H1 (cell line): ENCODE results near the gene H1-8. TPM values are rescaled to one million over a fixed set of nuclear protein-coding genes. Genes with fewer than 3 reads are reported as not detected.

Experiments used
- CTCF ChIA-PET: fragments of 300-600 bp; sonication (Branson Sonifier 250); formaldehyde crosslinking; loops from one replicate; lab custom pipeline; 2021; ENCODE audit not compliant: partially characterized antibody; lab: Charles Lee
- POLR2A ChIA-PET: fragments of 300-600 bp; sonication (Branson Sonifier 250); formaldehyde crosslinking; loops from one replicate; lab custom pipeline; 2021; ENCODE audit warnings: inconsistent platforms; ENCODE audit not compliant: partially characterized antibody; lab: Charles Lee
- DNase-seq, 2 experiments: peaks; one replicate each; pipeline versions ENCODE4 v3.0.0 to v3.0.0-alpha.2; 2010 to 2022; ENCODE audit warnings: low spot score in 2 of 2, low read depth in 1 of 2, mixed read lengths in 1 of 2
- FAIRE-seq: peaks from 2 replicates; lab custom pipeline; 2011; peaks lifted over from hg19 to GRCh38; lab: Jason Lieb, UNC
- H2AFZ ChIP-seq: 2 replicates; pipeline ENCODE4 v1.8.1; 2012; ENCODE audit warnings: low read length, inconsistent platforms
- H2AK5ac ChIP-seq: 2 replicates; pipeline ENCODE4 v1.6.1; 2013; ENCODE audit warnings: low read depth, low read length
- H2BK120ac ChIP-seq: replicated peaks from 2 replicates; pipeline ENCODE3; 2013; ENCODE audit warnings: low read depth, low read length, inconsistent platforms
- H2BK12ac ChIP-seq: 2 replicates; pipeline ENCODE4 v1.6.1; 2013; ENCODE audit warnings: low read depth, low read length
- H2BK15ac ChIP-seq: 2 replicates; pipeline ENCODE4 v1.6.1; 2013; ENCODE audit warnings: low read length
- H2BK20ac ChIP-seq: 2 replicates; pipeline ENCODE4 v1.6.1; 2013; ENCODE audit warnings: low read length
- H2BK5ac ChIP-seq: 2 replicates; pipeline ENCODE4 v1.6.1; 2013; ENCODE audit warnings: low read depth, low read length
- H3K14ac ChIP-seq: 2 replicates; pipeline ENCODE4 v1.6.1; 2013; ENCODE audit warnings: inconsistent platforms; ENCODE audit not compliant: insufficient read length
- H3K18ac ChIP-seq: 2 replicates; pipeline ENCODE4 v1.6.1; 2013; ENCODE audit warnings: low read length; ENCODE audit errors: extremely low read depth
- H3K23ac ChIP-seq: 2 replicates; pipeline ENCODE4 v1.6.1; 2013; ENCODE audit warnings: inconsistent platforms; ENCODE audit not compliant: insufficient read length
- H3K23me2 ChIP-seq: 2 replicates; pipeline ENCODE4 v1.6.1; 2013; ENCODE audit warnings: low read depth, low read length
- H3K27ac ChIP-seq: 2 replicates; pipeline ENCODE4 v1.6.1; 2011; ENCODE audit warnings: low read depth, low read length, inconsistent platforms
- H3K27me3 ChIP-seq, 4 experiments: replicated peaks in 1 of 4; 1 replicate in 1 of 4; 2 replicates in 3 of 4; pipeline versions ENCODE4 v1.6.1 to v1.8.1; 2011 to 2013; ENCODE audit warnings: low read length in 3 of 4, mild to moderate bottlenecking in 3 of 4, inconsistent platforms in 2 of 4, mixed read lengths in 2 of 4, moderate library complexity in 1 of 4; ENCODE audit not compliant: control insufficient read depth in 3 of 4, insufficient read depth in 3 of 4; ENCODE audit errors: extremely low read depth in 1 of 4
- H3K36me3 ChIP-seq, 4 experiments: 2 replicates each; pipeline versions ENCODE4 v1.6.1 to v1.8.1; 2011 to 2013; ENCODE audit warnings: mild to moderate bottlenecking in 4 of 4, low read length in 3 of 4, moderate library complexity in 2 of 4, control low read depth in 1 of 4, inconsistent platforms in 1 of 4; ENCODE audit not compliant: insufficient read depth in 4 of 4, control insufficient read depth in 2 of 4
- H3K4ac ChIP-seq: replicated peaks from 2 replicates; pipeline ENCODE3; 2013; ENCODE audit warnings: low read length, low read depth, mixed read lengths, inconsistent platforms; ENCODE audit not compliant: insufficient read length
- H3K4me1 ChIP-seq, 4 experiments: replicated peaks in 1 of 4; 1 replicate in 1 of 4; 2 replicates in 3 of 4; pipeline versions ENCODE4 v1.6.1 to v1.8.1; 2011 to 2013; ENCODE audit warnings: low read length in 3 of 4, inconsistent platforms in 2 of 4, mixed read lengths in 1 of 4; ENCODE audit not compliant: insufficient read depth in 4 of 4, control insufficient read depth in 3 of 4
- H3K4me2 ChIP-seq, 2 experiments: 2 replicates each; pipeline versions ENCODE4 v1.6.1 to v1.8.1; 2011 to 2013; ENCODE audit warnings: low read depth in 2 of 2, low read length in 2 of 2, control low read depth in 1 of 2, inconsistent platforms in 1 of 2, mild to moderate bottlenecking in 1 of 2; ENCODE audit not compliant: insufficient read depth in 1 of 2
- H3K4me3 ChIP-seq, 4 experiments: fragments of 200-600, 300-600 bp in 1 of 4; sonication (generic), shearing (Covaris generic), sonication (Bioruptor Twin) in 1 of 4; 2 replicates each; pipeline versions ENCODE4 v1.5.1 to v1.8.1; 2011 to 2016; ENCODE audit warnings: low read length in 4 of 4, low read depth in 3 of 4, control low read depth in 2 of 4, inconsistent platforms in 2 of 4, mild to moderate bottlenecking in 2 of 4, mixed read lengths in 1 of 4, moderate library complexity in 1 of 4; ENCODE audit not compliant: insufficient read depth in 2 of 4; ENCODE audit errors: extremely low read depth in 1 of 4
- H3K56ac ChIP-seq: replicated peaks from 2 replicates; pipeline ENCODE3; 2013; ENCODE audit warnings: low read depth, mild to moderate bottlenecking, mixed read lengths, low read length, inconsistent platforms; ENCODE audit not compliant: insufficient read length
- H3K79me1 ChIP-seq: 2 replicates; pipeline ENCODE4 v1.6.1; 2013; ENCODE audit warnings: low read depth, low read length, control low read depth
- H3K79me2 ChIP-seq, 2 experiments: 2 replicates each; pipeline versions ENCODE4 v1.6.1 to v1.8.1; 2012 to 2013; ENCODE audit warnings: low read length in 2 of 2, mild to moderate bottlenecking in 2 of 2, inconsistent platforms in 1 of 2; ENCODE audit not compliant: insufficient read depth in 2 of 2, control insufficient read depth in 1 of 2
- H3K9ac ChIP-seq, 4 experiments: replicated peaks in 1 of 4; 1 replicate in 1 of 4; 2 replicates in 3 of 4; pipeline versions ENCODE4 v1.6.1 to v1.8.1; 2011 to 2013; ENCODE audit warnings: low read depth in 3 of 4, low read length in 3 of 4, control low read depth in 2 of 4, mild to moderate bottlenecking in 2 of 4, moderate library complexity in 2 of 4, inconsistent platforms in 1 of 4; ENCODE audit errors: extremely low read depth in 1 of 4
- H3K9me3 ChIP-seq, 2 experiments: 2 replicates each; pipeline versions ENCODE4 v1.6.1 to v1.8.1; 2012 to 2013; ENCODE audit warnings: mild to moderate bottlenecking in 2 of 2, moderate library complexity in 2 of 2, control low read depth in 1 of 2, inconsistent platforms in 1 of 2, low read depth in 1 of 2, low read length in 1 of 2, mixed read lengths in 1 of 2; ENCODE audit not compliant: insufficient read depth in 2 of 2
- H4K20me1 ChIP-seq, 2 experiments: replicated peaks in 1 of 2; 2 replicates each; pipeline versions ENCODE3 to v1.8.1; 2011 to 2013; ENCODE audit warnings: inconsistent platforms in 2 of 2, low read length in 2 of 2, mild to moderate bottlenecking in 1 of 2; ENCODE audit not compliant: insufficient read depth in 2 of 2, control insufficient read depth in 1 of 2
- H4K5ac ChIP-seq: 2 replicates; pipeline ENCODE4 v1.6.1; 2013; ENCODE audit warnings: low read length, low read depth, mixed read lengths, inconsistent platforms; ENCODE audit not compliant: insufficient read length
- H4K8ac ChIP-seq: 2 replicates; pipeline ENCODE4 v1.8.0; 2013; ENCODE audit warnings: mild to moderate bottlenecking, moderate library complexity, low read length, inconsistent platforms; ENCODE audit not compliant: insufficient read depth; ENCODE audit errors: extremely low read depth
- H4K91ac ChIP-seq: replicated peaks from 2 replicates; pipeline ENCODE3; 2013; ENCODE audit warnings: low read length, mixed read lengths, inconsistent platforms; ENCODE audit not compliant: insufficient read length
- BRCA1 ChIP-seq: IDR thresholded peaks from 2 replicates; pipeline ENCODE4 v1.6.1; 2012; ENCODE audit warnings: low read depth, low read length, improper control_type of control experiment
- CBX8 ChIP-seq: fragments of 300-800, 300-1000 bp; sonication (generic); IDR thresholded peaks from 2 replicates; pipeline ENCODE4 v1.7.1; 2016; ENCODE audit warnings: low read depth, low read length, borderline replicate concordance
- CEBPB ChIP-seq: IDR thresholded peaks from 2 replicates; pipeline ENCODE4 v1.6.1; 2012; ENCODE audit warnings: low read depth, low read length
- FOSL1 ChIP-seq: IDR thresholded peaks from 2 replicates; pipeline ENCODE4 v1.6.1; 2011; ENCODE audit warnings: mild to moderate bottlenecking, low read depth, low read length, moderate library complexity; ENCODE audit not compliant: insufficient read depth
- KDM1A ChIP-seq: fragments of 200-600, 300-600 bp; sonication (generic); IDR thresholded peaks from 2 replicates; pipeline ENCODE4 v1.7.1; 2016; ENCODE audit warnings: mild to moderate bottlenecking, low read length, borderline replicate concordance
- NANOG ChIP-seq: IDR thresholded peaks from 2 replicates; pipeline ENCODE4 v1.6.1; 2011; ENCODE audit warnings: low read length, low read depth, mild to moderate bottlenecking, inconsistent platforms; ENCODE audit not compliant: insufficient read depth, poor library complexity, severe bottlenecking
- SIN3A ChIP-seq, 2 experiments: IDR thresholded peaks in 1 of 2; conservative IDR thresholded peaks in 1 of 2; 2 replicates each; pipeline ENCODE4 v1.6.1; 2011 to 2012; ENCODE audit warnings: low read length in 2 of 2, improper control_type of control experiment in 1 of 2, low read depth in 1 of 2, mild to moderate bottlenecking in 1 of 2
- TAF1 ChIP-seq: IDR thresholded peaks from 2 replicates; pipeline ENCODE4 v1.6.1; 2011; ENCODE audit warnings: mild to moderate bottlenecking, low read depth, low read length
- TBP ChIP-seq: IDR thresholded peaks from 2 replicates; pipeline ENCODE4 v1.6.1; 2011; ENCODE audit warnings: low read depth, low read length, improper control_type of control experiment
- ZNF274 ChIP-seq: IDR thresholded peaks from 2 replicates; pipeline ENCODE4 v1.7.0; 2012; ENCODE audit warnings: low read length, borderline replicate concordance; ENCODE audit errors: extremely low read depth
- WGBS, 2 experiments: shearing (Covaris generic) in 1 of 2; methylation state at CpG; one replicate each; pipeline versions ENCODE4 v1.1.6 to v1.1.7; 2013 to 2015; ENCODE audit warnings: low lambda C conversion rate in 2 of 2, mixed read lengths in 2 of 2, inconsistent platforms in 1 of 2, low coverage in 1 of 2, missing lambda C conversion rate in 1 of 2; ENCODE audit not compliant: insufficient replicate concordance in 2 of 2, insufficient coverage in 1 of 2, insufficient read length in 1 of 2; ENCODE audit errors: extremely low coverage in 1 of 2, missing lambda C conversion rate in 1 of 2; 5-methylcytosine and 5-hydroxymethylcytosine counted together
- polyA plus RNA-seq, 7 experiments: library from polyadenylated mRNA; depleted of rRNA in 3 of 7; stranded (reverse) in 5 of 7; unstranded in 2 of 7; fragments of >200 nt in 5 of 7; fragments of 200-250 nt in 2 of 7; gene quantifications; 1 replicate in 5 of 7; 2 replicates in 1 of 7; 4 replicates in 1 of 7; pipeline versions ENCODE4 v1.2.1 to v1.2.3, GENCODE V29; 2011 to 2013; ENCODE audit warnings: missing spikeins in 2 of 7, mixed read lengths in 2 of 7
- total RNA-seq: library from RNA; stranded (reverse); fragmentation: NEBNext Ultra II Directional; extraction: Animal tissue kit (Norgen Biotek cat#: 25700); gene quantifications from 2 replicates; pipeline ENCODE4 v1.2.1, GENCODE V29; 2021

Gene H1-8
- total and polyA plus RNA-seq, 2 of the 8 experiments (the other 6 are each of a cell fraction or from before 2014, with no cell fraction given): not detected

- CTCF ChIA-PET: interaction anchor here (1.3 to 2.4 kb wide), 3 partner anchors 10 to 84 kb away, joined by 3 to 7 read pairs (median 4); no protein-coding TSS in a partner anchor
- Histone ChIP-seq H3K4ac (no peak overlapping the region), H3K4me1 (peaks cover 0 to 5% (median under 1%) of the 10 kb centered on the region in 4 experiments; a peak in 3 of 7 replicates), H2BK12ac (no peak overlapping the region), H3K4me2 (no peak overlapping the region), H2AK5ac (no peak overlapping the region), H4K8ac (no peak overlapping the region), H4K91ac (no peak overlapping the region), H2BK120ac (no peak overlapping the region), H3K4me3 (no peak overlapping the region), H2BK15ac (no peak overlapping the region), H4K20me1 (no peaks in the 10 kb centered on the region), H3K79me2 (no peaks in the 10 kb centered on the region), H4K5ac (no peak overlapping the region), H3K79me1 (no peaks in the 10 kb centered on the region), H3K14ac (no peak overlapping the region), H2BK5ac (no peak overlapping the region), H3K23ac (no peak overlapping the region), H3K36me3 (no peaks in the 10 kb centered on the region), H3K56ac (no peak overlapping the region), H3K18ac (no peak overlapping the region), H3K27ac (no peak overlapping the region), H2BK20ac (no peak overlapping the region), H3K27me3 (no peaks in the 10 kb centered on the region), H3K9me3 (no peaks in the 10 kb centered on the region), H3K23me2 (no peaks in the 10 kb centered on the region), H3K9ac (no peak overlapping the region), H2AFZ (no peak overlapping the region)
- WGBS, 2 experiments: 84% methylated on average over 8 of the region's 8 CpGs; no CpG with 5 or more reads in 1 of the 2 experiments
- TF ChIP-seq KDM1A: no peak
- TF ChIP-seq TBP: no peak
- no peak for TF ChIP-seq ZNF274
- TF ChIP-seq TAF1: no peak
- no peak for TF ChIP-seq BRCA1
- TF ChIP-seq NANOG: no peak
- no peak for TF ChIP-seq CBX8
- TF ChIP-seq FOSL1: no peak
- no peak for TF ChIP-seq CEBPB
- TF ChIP-seq SIN3A (conservative IDR thresholded peaks at IDR 0.05 in 1 of 2, IDR thresholded peaks at IDR 0.05 in 1 of 2; ENCODE audit: low read depth in 1 of 2, low read length in 2 of 2): no peak
- FAIRE-seq (no peak), DNase-seq (no peak)
- POLR2A ChIA-PET: interaction anchor here (1.2 to 1.6 kb wide), 2 partner anchors 13 to 205 kb away, joined by 4 to 7 read pairs; a partner anchor contains a TSS
Observed at GRCh38 chr3:129521611-129522010, 21.4 kb upstream of the H1-8 start.
